ENCODE data around the gene RNF31.

The RNF31 gene

GRCh38 chr14:24146978-24147760 is at the start of gene RNF31:
Gene RNF31 (plus strand): TSS chr14:24147498. CDS start chr14:24147699, 201 bp downstream.
- DNase-seq (ENCODE audit: low spot score), result peak; percentile 98
- TF ChIP-seq CTCF (IDR thresholded peaks at IDR 0.05; ENCODE audit: borderline replicate concordance, control extremely low read depth, extremely low read depth, insufficient read depth, missing control alignments), result no peak
- in situ Hi-C loops (cut with MboI; ENCODE audit: low sequenced_read_pairs, unreplicated experiment), result no loop called here

- no peak for TF ChIP-seq CTCF (IDR thresholded peaks at IDR 0.05; ENCODE audit: borderline replicate concordance, control extremely low read depth, extremely low read depth, insufficient read depth, missing control alignments)
- in situ Hi-C loops (cut with MboI; ENCODE audit: low sequenced_read_pairs, unreplicated experiment), result no loop called here
- no peak for DNase-seq (ENCODE audit: low spot score)
Measured at GRCh38 chr14:24098229-24098926, 48.9 kb upstream of the RNF31 start.

- no peak for TF ChIP-seq CTCF (IDR thresholded peaks at IDR 0.05; ENCODE audit: borderline replicate concordance, control extremely low read depth, extremely low read depth, insufficient read depth, missing control alignments)
- no peak for DNase-seq (ENCODE audit: low spot score)
- in situ Hi-C loops (cut with MboI; ENCODE audit: low sequenced_read_pairs, unreplicated experiment), result no loop called here
Measured at GRCh38 chr14:24098927-24099813, 48.1 kb upstream of the RNF31 start.

GRCh38 chr14:24100197-24100981 is 46.9 kb upstream of the RNF31 start:
- no peak for DNase-seq (ENCODE audit: low spot score)
- in situ Hi-C loops (cut with MboI; ENCODE audit: low sequenced_read_pairs, unreplicated experiment), result no loop called here
- TF ChIP-seq CTCF (IDR thresholded peaks at IDR 0.05; ENCODE audit: borderline replicate concordance, control extremely low read depth, extremely low read depth, insufficient read depth, missing control alignments), result no peak

GRCh38 chr14:24100982-24101494 is 46.3 kb upstream of the RNF31 start:
- no peak for DNase-seq (ENCODE audit: low spot score)
- in situ Hi-C loops (cut with MboI; ENCODE audit: low sequenced_read_pairs, unreplicated experiment), result no loop called here

More at GRCh38 chr14:24100982-24101494, 46.3 kb upstream of the RNF31 start:
- TF ChIP-seq CTCF (IDR thresholded peaks at IDR 0.05; ENCODE audit: borderline replicate concordance, control extremely low read depth, extremely low read depth, insufficient read depth, missing control alignments), result no peak
